Lower lobe of right lung (tissue), 2 donors: ENCODE results near the gene TPRG1L. TPM values are rescaled to one million over a fixed set of nuclear protein-coding genes. Genes with fewer than 3 reads are reported as not detected.

ENCODE experiments used
- ATAC-seq, 2 donors: fragments of 200-7000 bp; cut with Tn5 transposase; one replicate each; pipeline ENCODE4 v1.9.1; 2020 to 2022; ENCODE audit warnings: mild to moderate bottlenecking in 2 of 2, moderate library complexity in 2 of 2
- DNase-seq: peaks from one replicate; pipeline ENCODE4 v3.0.0-alpha.2; 2020
- H3K27ac ChIP-seq: fragments of 200-600 bp; one replicate; pipeline ENCODE4 v1.8.0; 2022
- H3K27me3 ChIP-seq: fragments of 200-600 bp; one replicate; pipeline ENCODE4 v1.8.0; 2022; ENCODE audit warnings: low read depth
- H3K36me3 ChIP-seq: fragments of 200-600 bp; one replicate; pipeline ENCODE4 v1.8.0; 2022; ENCODE audit warnings: mild to moderate bottlenecking
- H3K4me1 ChIP-seq: fragments of 200-600 bp; one replicate; pipeline ENCODE4 v1.8.0; 2022
- H3K4me3 ChIP-seq: fragments of 200-600 bp; one replicate; pipeline ENCODE4 v1.8.0; 2022; ENCODE audit warnings: mild to moderate bottlenecking
- H3K9me3 ChIP-seq: fragments of 200-600 bp; one replicate; pipeline ENCODE4 v1.8.0; 2022
- intact Hi-C: fragments of 100-400 bp; cut with DNase I; formaldehyde crosslinking; loops from one replicate; pipeline ENCODE4 v1.11.0; 2022
- total RNA-seq: library from RNA; stranded (reverse); fragmentation: NEBNext Ultra II Directional; extraction: Animal tissue kit (Norgen Biotek cat#: 25700); gene quantifications from one replicate; pipeline ENCODE4 v1.2.1, GENCODE V29; 2021
- TF ChIP-seq, protein P1 (sequence below): fragments of 200-600 bp; IDR thresholded peaks from one replicate; pipeline ENCODE4 v1.8.0; 2022; ENCODE audit warnings: antibody characterized with exemption, mild to moderate bottlenecking
- donor health status: DM: no; HTN: yes; CAD: no; lungs with severe emphysema.

Gene TPRG1L
- total RNA-seq, 1 donor from 2014 or later, result 46.1 TPM

GRCh38 chr1:3642919-3643675 lies 18.3 kb downstream of the TPRG1L start:
- Histone ChIP-seq H3K4me1 (no peaks in the 10 kb centered on the region), H3K36me3 (peaks cover 56% of the 10 kb centered on the region), H3K27me3 (no peaks in the 10 kb centered on the region), H3K9me3 (no peaks in the 10 kb centered on the region), H3K4me3 (no peak overlapping the region), H3K27ac (no peak overlapping the region)
- intact Hi-C loops, result no loop called here
- DNase-seq, result no peak
- TF ChIP-seq, protein P1, sequence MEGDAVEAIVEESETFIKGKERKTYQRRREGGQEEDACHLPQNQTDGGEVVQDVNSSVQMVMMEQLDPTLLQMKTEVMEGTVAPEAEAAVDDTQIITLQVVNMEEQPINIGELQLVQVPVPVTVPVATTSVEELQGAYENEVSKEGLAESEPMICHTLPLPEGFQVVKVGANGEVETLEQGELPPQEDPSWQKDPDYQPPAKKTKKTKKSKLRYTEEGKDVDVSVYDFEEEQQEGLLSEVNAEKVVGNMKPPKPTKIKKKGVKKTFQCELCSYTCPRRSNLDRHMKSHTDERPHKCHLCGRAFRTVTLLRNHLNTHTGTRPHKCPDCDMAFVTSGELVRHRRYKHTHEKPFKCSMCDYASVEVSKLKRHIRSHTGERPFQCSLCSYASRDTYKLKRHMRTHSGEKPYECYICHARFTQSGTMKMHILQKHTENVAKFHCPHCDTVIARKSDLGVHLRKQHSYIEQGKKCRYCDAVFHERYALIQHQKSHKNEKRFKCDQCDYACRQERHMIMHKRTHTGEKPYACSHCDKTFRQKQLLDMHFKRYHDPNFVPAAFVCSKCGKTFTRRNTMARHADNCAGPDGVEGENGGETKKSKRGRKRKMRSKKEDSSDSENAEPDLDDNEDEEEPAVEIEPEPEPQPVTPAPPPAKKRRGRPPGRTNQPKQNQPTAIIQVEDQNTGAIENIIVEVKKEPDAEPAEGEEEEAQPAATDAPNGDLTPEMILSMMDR, result no peak
- no peak for ATAC-seq

DNA sequence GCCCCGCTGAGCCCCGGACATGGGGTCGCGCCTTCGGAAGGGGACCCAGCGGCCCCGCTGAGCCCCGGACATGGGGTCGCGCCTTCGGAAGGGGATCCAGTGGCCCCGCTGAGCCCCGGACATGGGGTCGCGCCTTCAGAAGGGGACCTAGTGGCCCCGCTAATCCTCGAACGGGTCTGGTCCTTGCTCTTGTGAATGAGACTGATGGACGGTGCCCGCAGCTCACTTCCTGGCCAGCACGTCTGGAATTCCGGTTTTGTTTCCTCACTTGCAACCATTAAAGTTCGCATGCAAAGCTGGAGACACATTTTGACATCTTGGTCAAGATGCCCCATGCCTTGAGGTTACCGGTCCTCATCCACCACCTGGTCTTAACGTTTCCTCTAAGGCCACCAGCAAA lies 19.5 kb downstream of the TPRG1L start:
- no peaks in the 10 kb centered on the region for H3K9me3 ChIP-seq
- intact Hi-C loops, result no loop called here
- H3K4me1 ChIP-seq, result peaks cover 8% of the 10 kb centered on the region
- no peak overlapping the region for H3K27ac ChIP-seq
- no peak for ATAC-seq
- no peak for DNase-seq
- no peak overlapping the region for H3K4me3 ChIP-seq
- TF ChIP-seq, protein P1, result no peak
- peaks cover 45% of the 10 kb centered on the region for H3K36me3 ChIP-seq
- H3K27me3 ChIP-seq, result no peaks in the 10 kb centered on the region

GRCh38 chr1:3645247-3645646 lies 20.4 kb downstream of the TPRG1L start:
- Histone ChIP-seq H3K27ac (no peak overlapping the region), H3K9me3 (no peaks in the 10 kb centered on the region), H3K4me1 (peaks cover 13% of the 10 kb centered on the region), H3K27me3 (peaks cover 2% of the 10 kb centered on the region), H3K36me3 (peaks cover 36% of the 10 kb centered on the region), H3K4me3 (no peak overlapping the region)
- intact Hi-C loops, result no loop called here
- no peak for ATAC-seq
- DNase-seq, result no peak
- TF ChIP-seq, protein P1, result no peak

- Histone ChIP-seq H3K4me1 (peaks cover 19% of the 10 kb centered on the region), H3K9me3 (no peaks in the 10 kb centered on the region), H3K27me3 (peaks cover 8% of the 10 kb centered on the region), H3K4me3 (no peak overlapping the region), H3K27ac (no peak overlapping the region), H3K36me3 (peaks cover 36% of the 10 kb centered on the region)
- DNase-seq (no peak), ATAC-seq (no peak)
- TF ChIP-seq, protein P1, result no peak
- intact Hi-C loops, result no loop called here
Measured at GRCh38 chr1:3645666-3646355, 21.0 kb downstream of the TPRG1L start.

GRCh38 chr1:3646596-3646995 lies 21.8 kb downstream of the TPRG1L start:
- TF ChIP-seq, protein P1, result no peak
- Histone ChIP-seq H3K27me3 (peaks cover 16% of the 10 kb centered on the region), H3K9me3 (no peaks in the 10 kb centered on the region), H3K4me1 (peaks cover 27% of the 10 kb centered on the region), H3K27ac (no peak overlapping the region), H3K36me3 (peaks cover 36% of the 10 kb centered on the region), H3K4me3 (no peak overlapping the region)
- ATAC-seq (no peak), DNase-seq (no peak)
- intact Hi-C loops, result no loop called here
